ENCODE data around the gene USH1G.
A peak's percentile ranks its signal among the peaks of the same experiment; 100 is the strongest.

USH1G gene

GRCh38 chr17:74922694-74923537, at the start of gene USH1G:
USH1G (minus strand) TSS chr17:74923255; CDS start chr17:74923073, 182 bp downstream.
- intact Hi-C loops (cut with DNase I) = no loop called here
- DNase-seq = peak in 1 of 10 donors; percentile 72

DNA sequence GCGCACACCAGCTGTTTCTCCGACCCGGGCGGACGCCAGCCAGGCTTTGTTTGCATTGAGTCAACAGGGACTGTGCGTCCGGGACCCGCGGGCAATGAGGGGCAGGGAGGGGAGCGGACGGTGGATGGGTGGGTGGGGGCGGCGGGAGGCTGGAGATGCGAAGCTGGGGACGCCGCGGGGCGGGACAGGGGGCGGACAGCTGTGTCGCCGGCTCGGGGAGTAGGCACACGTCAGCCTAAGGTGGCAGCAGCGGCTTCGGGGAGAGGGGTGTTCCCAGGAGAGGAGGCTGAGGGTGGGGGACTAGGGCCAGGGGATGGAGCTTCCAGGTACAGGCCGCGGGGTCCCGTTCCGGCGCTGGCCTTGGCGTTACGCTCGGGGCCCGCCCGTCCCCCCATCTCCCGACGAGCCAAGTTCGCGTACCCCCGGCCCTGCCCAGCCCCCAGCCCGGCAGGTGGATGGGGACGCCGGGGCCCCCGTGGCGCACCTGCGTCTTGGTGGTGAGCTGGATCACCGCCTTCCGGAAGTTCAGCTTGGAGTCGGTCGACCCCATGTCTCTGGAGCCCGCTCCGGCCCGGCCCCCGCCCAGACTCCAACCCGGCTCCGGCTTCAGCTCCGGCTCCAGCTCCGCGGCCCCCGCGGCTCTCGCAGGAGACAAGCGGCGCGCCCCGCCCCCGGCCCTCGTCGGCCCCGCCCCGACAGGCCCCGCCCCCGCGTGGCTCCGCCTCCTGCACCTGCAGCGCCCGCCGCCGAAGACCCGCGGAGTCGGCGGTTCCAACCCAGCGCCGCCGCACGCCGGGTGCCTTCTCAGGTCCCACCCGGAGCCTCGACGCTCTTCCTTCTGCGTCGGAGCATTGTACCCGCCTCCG, 49.3 kb upstream of the USH1G start, which contains the start of gene HID1:
Gene HID1, minus strand, starts transcription at position 653 of the 866 bp plus-strand sequence. Its CDS starts 103 bp downstream, at position 550.
- DNase-seq = peak; percentile 76 to 98 (median 87)
- intact Hi-C loops (cut with DNase I) = no loop called here

DNA sequence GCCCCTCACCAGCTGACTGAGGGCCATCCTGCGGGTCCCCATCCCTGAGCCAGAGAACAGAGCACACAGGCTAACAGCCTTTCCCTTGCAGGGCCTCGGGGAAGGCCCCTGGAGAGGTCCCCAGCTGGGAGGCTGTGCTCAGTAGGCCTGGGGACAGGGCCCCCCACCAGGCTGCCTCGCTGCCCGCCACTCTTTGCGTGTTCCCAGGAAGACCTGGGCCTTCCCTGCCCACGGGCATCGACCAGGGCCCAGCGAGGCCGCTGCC, 48.7 kb upstream of the USH1G start:
- intact Hi-C loops (cut with DNase I) = no loop called here

DNA sequence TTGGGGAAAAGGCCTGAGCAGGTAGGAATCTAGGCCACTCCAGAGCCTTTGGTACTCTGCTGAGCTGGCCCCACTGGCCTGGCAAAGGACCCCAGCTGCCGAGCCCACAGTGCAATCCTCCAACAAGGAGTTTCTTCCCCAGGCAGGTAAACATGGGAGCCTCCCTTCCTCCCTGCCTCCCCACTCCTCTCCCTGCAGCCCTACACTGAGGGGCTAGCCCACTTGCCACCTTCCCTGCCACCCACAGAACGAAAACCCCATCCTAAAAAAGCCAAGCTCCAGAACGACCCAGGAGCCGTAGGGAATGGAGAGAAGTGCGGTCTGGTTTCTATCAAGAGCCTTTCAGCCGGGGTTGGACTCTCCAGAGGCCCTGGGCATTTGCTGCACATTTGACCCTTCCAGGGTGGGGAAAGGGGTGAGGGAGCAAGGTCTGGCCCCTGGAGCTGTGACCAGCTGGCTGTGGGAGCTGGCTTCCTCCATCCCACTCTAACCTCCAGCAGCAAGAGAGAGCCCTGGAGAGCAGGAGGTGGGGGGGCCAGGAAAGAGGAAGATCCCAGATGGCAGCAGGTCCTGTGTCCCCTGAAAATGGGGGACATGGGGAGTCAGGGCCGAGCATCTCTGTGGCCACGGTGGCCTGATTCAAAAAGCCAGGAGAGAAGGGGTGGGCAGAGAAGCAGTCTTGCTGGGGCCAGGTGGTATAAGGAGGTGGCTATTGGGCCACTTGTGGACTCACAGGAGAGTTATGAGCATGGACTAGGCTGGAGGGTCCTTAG, 48.2 kb upstream of the USH1G start:
- intact Hi-C loops (cut with DNase I) = no loop called here
- DNase-seq = no peak

More for the DNA sequence above, 48.7 kb upstream of the USH1G start:
- DNase-seq = no peak

- intact Hi-C loops (cut with DNase I) = no loop called here
- DNase-seq = no peak
These were observed 47.3 kb upstream of the USH1G start for GRCh38 chr17:74970395-74970794.

GRCh38 chr17:74969501-74969900, 46.4 kb upstream of the USH1G start:
- intact Hi-C loops (cut with DNase I) = loop anchor here (10.0 kb wide), 1 partner anchor 235 kb away; the partner anchor contains the start of gene NUP85
- DNase-seq = peak in 1 of 10 donors; percentile 26

GRCh38 chr17:74968361-74968780, 45.3 kb upstream of the USH1G start:
- DNase-seq = no peak
- intact Hi-C loops (cut with DNase I) = loop anchor here (10.0 kb wide), 1 partner anchor 236 kb away; the partner anchor contains the start of gene NUP85

DNA sequence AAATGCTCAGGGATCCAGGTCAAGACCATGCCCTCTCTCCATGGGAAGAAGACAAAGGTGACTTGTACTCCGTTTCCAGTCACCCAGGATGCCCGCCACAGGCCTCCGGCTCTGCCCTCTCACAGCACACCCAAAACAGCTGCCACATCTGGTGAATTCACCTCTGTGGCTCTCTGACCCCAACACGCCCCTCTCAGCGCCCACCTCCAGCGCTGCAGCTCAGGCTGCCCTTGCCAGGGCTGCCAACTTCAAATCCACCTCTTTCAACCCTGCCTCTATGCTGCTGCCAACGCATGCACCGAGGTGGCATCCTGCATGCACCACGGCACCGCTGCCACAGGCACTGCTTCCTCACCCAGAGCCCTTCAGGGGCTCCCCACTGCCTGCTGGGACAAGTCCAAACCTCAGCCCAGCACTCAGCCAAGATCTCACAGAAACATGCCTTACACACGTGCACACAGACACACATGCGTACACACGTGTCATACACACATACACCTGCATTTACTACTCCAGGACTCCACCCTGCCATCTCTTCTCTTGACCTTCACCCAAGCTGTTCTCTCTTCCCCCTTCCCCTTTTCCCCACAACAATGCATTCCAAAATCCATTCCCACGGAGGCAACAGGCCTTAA, 42.0 kb upstream of the USH1G start:
- no peak for DNase-seq

GRCh38 chr17:74964246-74964761, 41.2 kb upstream of the USH1G start:
- no peak for DNase-seq
- intact Hi-C loops (cut with DNase I) = loop anchor here (10.0 kb wide), 1 partner anchor 240 kb away; the partner anchor contains the start of gene NUP85

More for the DNA sequence above, 42.0 kb upstream of the USH1G start:
- intact Hi-C loops (cut with DNase I) = loop anchor here (10.0 kb wide), 1 partner anchor 240 kb away; the partner anchor contains the start of gene NUP85

DNA sequence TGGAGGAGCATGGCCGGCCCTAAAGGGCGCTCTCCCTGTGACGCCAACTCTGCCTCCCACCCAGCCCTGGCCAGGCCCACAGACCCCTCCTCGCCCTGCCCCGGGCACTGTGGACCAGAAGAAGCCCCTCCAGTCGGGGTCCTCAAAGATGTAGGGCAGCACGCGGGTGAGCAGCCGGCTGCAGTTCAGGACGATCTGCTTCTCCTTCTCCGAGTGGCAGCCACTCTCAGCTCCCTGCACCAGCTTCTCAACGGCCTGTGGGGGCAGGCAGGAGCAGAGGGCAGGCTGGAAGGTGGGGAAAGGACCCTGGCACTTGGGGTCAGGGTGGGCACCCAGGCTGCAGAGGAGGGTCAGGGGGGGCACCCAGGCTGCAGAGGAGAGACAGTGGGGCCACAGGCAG, 40.6 kb upstream of the USH1G start:
- no peak for DNase-seq
- intact Hi-C loops (cut with DNase I) = loop anchor here (10.0 kb wide), 1 partner anchor 241 kb away; the partner anchor contains the start of gene NUP85

GRCh38 chr17:74962622-74963394, 39.8 kb upstream of the USH1G start:
- DNase-seq = peak in 9 of 10 donors; percentile 57 to 97 (median 76)

DNA sequence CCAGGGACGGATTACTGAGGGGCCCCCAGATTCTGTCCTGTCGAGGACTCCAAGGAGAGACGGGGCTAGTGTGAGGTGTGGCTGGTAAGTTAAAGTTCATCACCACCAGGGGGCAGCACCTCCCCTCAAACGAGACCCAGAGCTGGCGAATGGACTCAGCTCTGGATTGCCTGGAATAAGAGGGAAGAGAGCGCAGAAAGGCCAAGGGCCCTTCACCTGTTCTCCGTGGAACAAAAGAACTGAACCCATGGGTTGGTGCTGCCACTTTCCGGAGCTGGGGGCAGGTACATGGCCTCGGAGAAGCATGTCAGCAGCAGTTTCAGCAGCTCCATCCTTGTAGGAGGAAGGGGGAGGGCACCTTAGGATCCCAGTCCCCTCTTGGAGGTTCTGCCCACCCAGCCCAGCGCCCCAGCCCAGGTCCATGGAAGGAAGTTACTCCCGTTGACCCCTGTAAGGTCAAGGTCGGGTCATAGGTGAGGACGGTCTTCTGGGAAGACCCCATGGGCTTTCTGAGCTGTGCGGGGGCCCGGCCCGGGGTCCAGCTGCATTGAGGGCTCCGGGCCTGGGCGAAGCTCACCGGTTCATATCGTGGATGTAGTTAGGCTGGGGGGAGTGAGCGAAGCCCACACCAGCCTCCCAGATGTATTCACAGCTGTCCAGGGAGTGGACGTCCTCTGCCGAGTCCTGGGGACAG, 38.7 kb upstream of the USH1G start:
- intact Hi-C loops (cut with DNase I) = loop anchor here (1.0 to 10.0 kb wide), 3 partner anchors 25 to 243 kb away; partner anchors contain the start of genes CDR2L, MRPL58 and NUP85
- DNase-seq = peak; percentile 78 to 98 (median 90)

More at GRCh38 chr17:74962622-74963394, 39.8 kb upstream of the USH1G start:
- intact Hi-C loops (cut with DNase I) = loop anchor here (10.0 kb wide), 1 partner anchor 242 kb away; the partner anchor contains the start of gene NUP85

DNA sequence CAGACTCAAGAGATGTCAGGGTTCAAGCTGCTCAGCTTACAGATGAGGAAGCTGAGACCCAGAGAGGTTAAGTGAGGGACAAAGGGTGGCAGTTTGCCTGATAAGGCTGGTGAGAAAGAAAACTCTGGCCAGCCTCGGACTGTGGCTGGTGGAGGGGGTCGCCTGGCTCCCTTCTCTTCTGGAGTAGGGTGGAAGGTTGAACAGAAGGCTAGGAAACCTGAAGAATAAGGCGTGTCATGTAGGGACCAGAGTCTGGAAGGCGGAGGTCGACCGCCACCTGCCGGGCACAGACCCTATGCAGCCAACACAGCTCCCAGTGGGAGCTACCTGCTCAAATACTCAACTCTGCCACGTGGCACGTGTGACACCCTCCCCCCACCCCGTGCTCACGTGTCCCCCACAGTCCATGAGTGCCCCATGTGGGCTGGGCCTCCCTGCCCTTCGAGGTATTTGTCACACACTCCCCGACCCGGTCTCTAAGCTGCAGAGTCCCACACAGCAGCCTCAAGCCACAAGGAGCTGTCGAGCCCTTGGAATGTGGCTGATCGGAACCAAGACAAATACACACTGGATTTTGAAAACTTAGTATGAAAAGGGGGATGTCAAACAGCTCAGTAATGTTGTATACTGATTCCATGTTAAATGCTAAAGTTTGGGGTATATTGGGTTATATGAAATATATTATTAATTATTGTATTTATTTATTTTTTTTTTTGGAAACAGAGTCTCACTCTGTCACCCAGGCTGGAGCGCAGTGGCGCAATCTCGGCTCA, 37.7 kb upstream of the USH1G start:
- intact Hi-C loops (cut with DNase I) = loop anchor here (1.0 to 10.0 kb wide), 3 partner anchors 27 to 244 kb away; partner anchors contain the start of genes CDR2L, MRPL58 and NUP85
- DNase-seq = no peak

DNA sequence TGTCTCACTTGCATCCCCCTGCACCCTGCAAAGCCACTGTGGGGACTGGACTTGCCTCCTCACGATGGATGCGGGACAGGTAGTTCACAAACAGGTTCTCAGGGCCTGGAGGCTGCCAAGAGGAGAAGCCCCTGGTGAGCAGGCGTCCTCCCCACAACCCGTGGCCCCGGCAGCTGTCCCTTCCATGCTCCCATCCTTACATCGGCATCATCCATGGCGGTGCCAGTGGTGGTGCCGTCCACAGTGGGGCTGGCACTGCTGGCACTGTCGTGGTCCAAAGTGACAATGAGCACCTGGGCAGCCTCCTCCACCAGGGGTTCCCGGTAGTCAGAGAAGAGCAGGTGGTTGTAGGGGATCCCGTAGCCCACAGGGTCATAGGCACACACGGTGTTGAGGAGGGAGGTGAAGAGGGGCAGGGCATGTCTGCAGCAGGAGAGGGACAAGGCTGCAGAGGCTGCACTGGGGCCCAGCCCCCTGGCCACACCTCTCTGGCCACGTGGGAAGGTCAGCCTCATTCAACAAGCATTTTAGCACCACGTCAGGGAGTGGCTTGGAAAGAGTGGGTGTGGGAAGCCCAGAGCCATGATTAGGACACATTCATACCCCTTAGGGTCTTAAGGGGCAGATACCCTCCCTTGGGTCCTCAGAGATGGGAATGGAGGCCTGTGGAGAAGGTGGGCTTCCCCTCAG, 36.9 kb upstream of the USH1G start:
- peak in 1 of 10 donors; percentile 64 for DNase-seq
- intact Hi-C loops (cut with DNase I) = loop anchor here (2.0 to 10.0 kb wide), 2 partner anchors 53 to 245 kb away; partner anchors contain the start of genes MRPL58 and NUP85

DNA sequence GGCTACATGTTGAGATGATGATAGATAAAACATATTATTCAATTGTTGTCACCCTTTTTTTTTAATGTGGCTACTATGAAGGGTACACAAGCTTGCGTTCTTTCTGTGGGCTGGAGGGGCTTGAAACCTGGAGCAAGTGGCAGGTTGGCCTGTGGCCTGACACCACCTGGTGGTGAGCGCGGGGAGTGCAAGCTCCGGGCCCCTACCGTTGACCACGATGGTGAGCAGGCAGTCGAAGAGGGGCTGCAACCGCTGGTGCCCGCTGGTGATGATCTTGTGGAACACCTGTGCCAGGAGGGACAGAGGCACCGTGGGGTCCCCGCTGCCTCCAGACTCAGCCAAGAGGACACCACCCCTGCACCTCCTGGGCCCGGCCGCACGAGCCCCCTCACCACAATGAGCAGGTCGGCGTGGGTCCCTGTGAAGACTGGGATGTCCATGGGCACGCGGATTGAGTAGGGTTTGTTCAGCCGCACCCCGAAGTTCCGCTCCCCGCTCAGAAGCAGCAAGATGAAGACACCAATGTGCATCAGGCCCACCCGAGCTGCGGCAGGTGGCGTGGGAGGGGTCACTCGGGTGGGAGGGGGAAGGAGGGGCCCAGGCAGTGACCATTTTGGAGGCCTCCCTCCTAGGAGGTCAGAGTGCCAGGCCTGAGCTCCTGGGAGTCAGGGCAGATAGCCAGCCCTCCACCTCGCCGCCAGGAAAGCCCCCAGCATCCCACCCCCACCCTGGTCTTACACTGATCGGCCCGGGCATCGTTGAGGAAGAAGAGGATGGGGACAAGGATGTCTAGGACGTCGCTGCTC, 35.1 kb upstream of the USH1G start:
- DNase-seq = peak; percentile 37 to 95 (median 75)
- intact Hi-C loops (cut with DNase I) = no loop called here
